GM18511 (cell line): ENCODE data around the gene CUEDC2.

Experiments used
- ATAC-seq: cut with Tn5 transposase; IDR thresholded peaks from one replicate; pipeline ENCODE4 v1.9.1; 2021; ENCODE audit warnings: mild to moderate bottlenecking, moderate library complexity; ENCODE audit not compliant: unreplicated experiment

Gene CUEDC2

GRCh38 chr10:102425444-102425843 is 6.9 kb downstream of the CUEDC2 start:
- no peak for ATAC-seq

DNA sequence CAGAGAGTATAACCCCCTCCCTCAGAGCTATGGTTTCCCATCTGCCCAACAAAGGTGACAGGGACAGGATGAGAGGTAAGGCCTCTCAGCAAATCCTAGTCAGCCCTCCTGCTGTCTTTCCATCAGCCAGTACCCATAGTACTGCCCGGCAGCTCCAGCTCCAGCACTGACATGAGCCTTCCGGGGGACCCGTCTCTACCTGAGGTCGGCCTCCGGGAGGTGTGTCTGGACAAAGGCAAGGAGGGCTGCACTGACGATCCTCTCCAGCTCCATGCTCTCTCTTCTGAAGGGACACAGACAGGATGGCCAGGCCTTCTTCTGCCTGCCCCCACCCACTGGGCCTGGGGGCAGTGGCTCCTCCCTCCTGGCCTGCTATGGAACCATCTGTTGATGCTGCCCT is 7.5 kb downstream of the CUEDC2 start:
- no peak for ATAC-seq

DNA sequence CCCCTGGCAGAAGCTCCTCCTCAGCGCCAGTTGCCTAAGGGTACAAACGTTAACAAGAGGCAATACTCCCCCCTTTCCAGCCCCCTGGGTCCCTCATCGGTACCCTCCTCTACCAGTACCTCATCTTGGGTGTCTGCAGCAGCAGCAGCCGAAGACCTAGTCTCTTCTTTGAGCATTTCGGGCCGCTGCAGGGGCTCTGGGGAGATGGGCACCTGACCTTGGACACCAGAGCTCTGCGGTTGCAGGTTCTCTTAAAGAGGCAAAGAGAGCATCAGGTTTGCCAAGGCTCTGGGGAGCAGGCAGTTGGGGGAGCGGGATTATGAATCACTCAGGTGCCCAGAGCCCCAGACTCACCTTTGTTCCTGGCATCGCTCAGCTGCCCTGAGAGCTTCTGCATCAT is 8.2 kb downstream of the CUEDC2 start:
- ATAC-seq = no peak

GRCh38 chr10:102423372-102423968 is 8.9 kb downstream of the CUEDC2 start:
- no peak for ATAC-seq

DNA sequence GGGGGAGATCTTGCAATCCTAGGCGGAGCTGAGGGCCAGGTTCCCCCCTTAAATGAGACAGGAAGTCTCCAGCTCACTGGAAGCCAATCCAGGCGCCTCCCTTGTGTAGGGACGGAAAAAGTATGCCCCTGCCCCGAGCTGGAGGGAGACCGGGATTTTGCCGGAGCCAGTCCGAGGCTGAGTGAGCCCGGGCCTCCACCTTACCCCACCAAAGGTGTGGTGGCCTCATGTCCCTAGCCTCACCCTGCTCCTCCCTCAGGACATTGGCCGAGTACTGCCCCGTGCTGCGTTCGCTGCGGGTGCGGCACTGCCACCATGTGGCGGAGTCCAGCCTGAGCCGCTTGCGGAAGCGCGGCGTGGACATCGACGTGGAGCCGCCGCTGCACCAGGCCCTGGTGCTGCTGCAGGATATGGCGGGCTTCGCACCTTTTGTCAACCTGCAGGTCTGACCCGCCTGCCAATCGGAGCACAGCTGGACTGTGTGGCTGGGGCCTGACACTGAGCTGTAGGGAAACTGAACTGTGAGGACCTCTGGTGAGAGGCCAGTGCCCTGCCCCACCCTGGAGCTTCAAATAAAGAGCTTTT is 9.7 kb downstream of the CUEDC2 start:
- ATAC-seq = peak; percentile 47

GRCh38 chr10:102421757-102422512 is 10.4 kb downstream of the CUEDC2 start:
- ATAC-seq = peak; percentile 6

GRCh38 chr10:102421507-102421756 is 10.9 kb downstream of the CUEDC2 start:
- ATAC-seq = no peak

- peak; percentile 72 for ATAC-seq
Measured at GRCh38 chr10:102420714-102421506, 11.5 kb downstream of the CUEDC2 start, which contains the start of gene FBXL15. Gene FBXL15, plus strand, starts transcription at chr10:102420836. Its CDS starts 294 bp downstream, at chr10:102421130.

DNA sequence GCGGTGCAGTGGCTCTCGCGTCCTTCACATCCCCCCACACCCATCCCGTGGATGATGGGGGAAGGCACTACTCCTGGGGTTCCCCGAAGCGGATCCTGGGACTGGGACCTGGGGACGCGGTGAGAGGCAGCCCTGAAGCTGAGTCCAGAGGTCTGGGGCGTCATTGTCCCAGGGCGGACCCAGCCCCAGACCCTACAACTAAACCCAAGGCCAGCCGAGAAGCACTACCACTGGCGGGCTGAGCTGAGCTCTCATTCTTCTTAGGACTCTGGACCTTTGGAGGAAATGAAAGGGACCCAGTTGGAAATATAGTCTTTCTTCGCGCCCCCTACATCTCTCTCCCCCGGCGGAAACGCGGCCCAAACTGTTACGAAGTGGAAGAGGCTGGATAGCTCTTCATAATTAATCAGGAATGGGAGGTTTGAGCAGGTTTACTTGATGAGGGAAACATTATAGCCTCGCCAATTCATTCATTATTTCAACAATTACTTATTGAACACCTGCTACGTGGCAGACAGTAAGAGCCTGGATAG is 12.1 kb downstream of the CUEDC2 start:
- no peak for ATAC-seq

- ATAC-seq = no peak
Measured at GRCh38 chr10:102419269-102420180, 12.8 kb downstream of the CUEDC2 start.

DNA sequence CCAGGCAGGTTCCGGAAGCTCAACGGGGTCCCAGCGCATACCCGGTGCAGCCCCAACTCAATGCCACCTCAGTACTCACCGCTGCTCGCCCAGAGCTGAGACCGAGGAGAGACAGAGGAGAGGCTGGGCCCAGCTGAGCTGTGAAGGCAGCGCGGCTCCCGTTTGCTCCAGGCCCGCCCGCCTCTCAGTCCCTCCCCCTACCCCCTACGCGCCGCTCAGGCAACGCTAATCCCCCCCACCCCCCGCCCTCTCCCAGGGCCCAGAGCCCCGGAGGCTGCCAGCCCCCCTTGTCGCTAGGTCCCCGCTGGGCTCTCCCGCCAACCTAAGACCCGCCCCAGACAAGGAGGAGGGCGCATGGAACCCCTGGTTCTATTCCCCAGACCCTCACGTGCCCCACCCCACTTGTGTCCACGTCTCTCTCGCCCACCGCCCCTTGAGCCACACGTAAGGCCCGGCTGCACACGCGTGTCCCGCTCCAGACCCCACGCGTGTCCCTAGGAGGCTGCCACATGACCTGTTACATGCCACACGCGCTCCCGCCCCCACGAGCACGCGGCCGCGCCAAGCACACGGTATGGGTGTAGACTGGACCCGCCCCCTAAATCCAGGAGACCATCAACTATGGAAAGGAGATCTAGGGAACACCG is 13.6 kb downstream of the CUEDC2 start, which contains the start of gene PSD:
PSD (minus strand) TSS at position 164 of the 647 bp plus-strand sequence. CDS start 1,747 bp downstream, outside the sequence.
- ATAC-seq = no peak

- ATAC-seq = no peak
Measured at GRCh38 chr10:102416695-102417094, 15.7 kb downstream of the CUEDC2 start.

DNA sequence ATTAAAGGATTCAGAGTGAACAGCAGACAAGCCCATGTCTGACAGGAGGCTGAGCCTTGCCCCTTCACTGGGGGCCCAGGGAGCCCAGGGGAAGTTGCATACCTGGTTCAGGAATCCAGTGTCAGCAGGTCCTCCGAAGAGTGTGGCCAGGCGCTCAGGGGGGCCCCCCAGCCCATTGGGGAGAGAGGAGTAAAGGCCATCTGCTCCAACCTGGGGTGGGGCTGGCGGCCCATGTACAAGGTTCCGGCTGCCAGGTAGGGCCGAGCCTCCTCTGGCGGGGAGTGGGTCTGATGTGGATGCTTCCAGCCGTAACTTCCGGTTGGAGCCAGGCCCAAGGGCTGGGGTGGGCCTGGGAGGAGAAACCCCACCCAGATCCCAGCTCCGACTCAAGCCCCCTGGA is 16.1 kb downstream of the CUEDC2 start:
- ATAC-seq = no peak

DNA sequence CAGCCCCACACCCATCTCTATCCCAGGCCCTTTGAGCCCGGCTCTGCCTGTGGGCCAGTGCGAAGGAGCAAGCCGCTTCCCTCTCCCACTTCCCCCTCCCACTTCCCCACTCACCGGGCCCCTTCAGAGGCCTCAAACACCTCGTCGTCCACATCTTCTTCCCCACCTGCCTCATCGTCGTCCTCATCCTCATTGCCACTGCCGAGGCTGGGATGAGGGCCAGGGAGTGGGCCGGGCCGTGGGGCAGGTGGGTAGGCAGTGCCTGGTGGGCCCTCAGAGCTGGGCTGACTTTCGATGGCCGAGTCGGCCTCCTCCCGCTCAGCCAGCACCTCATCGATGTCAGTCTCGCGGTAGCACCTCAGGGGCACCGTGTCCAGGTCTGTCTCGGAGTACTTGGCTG is 17.6 kb downstream of the CUEDC2 start:
- ATAC-seq = no peak

DNA sequence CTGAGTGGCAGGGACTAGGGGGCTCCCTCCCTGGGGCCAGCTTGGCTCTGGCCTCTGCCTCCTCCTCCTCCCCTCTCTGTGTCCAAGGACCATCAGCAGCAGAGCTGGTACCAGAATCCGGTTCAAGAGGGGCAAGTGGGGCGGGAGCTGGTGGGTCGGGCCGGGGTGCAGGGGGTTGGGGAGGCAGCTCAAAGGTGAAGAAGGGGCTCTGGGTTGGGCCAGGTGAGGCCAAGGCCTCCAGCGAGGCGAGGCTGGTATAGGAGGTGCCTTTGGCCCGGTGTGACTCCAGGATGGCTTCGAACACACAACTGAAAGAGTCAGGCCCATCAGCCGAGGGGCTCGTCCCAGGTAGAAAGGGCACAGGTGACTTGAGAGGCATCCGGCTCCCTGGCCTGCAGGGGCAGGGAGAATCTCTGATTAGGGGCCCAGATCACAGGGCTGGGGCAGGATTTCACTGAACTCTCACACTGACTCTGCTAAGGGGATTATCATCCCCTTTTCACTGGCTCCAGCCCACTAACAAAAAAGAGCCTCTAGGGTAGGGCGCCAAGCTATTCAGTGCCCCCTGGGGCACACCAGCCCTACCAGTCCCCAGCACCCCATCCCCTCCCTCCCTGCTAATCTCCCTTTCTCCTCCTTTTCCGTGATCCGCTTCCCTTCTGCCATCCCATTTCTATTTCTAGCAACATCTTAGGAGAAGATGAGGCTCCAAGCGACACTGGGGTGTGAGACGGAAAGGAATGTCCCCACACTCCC is 18.4 kb downstream of the CUEDC2 start:
- ATAC-seq = no peak

- ATAC-seq = no peak
Measured at GRCh38 chr10:102413053-102413705, 19.2 kb downstream of the CUEDC2 start.

GRCh38 chr10:102412293-102412692 is 20.1 kb downstream of the CUEDC2 start:
- ATAC-seq = no peak
